ENCODE results near the gene DTYMK.

DTYMK gene

GRCh38 chr2:241645915-241646645, 40.5 kb downstream of the DTYMK start:
- no peak for DNase-seq

- DNase-seq = no peak
Measured at GRCh38 chr2:241645056-241645914, 41.3 kb downstream of the DTYMK start.

- DNase-seq = no peak
Measured at GRCh38 chr2:241641631-241642030, 45.0 kb downstream of the DTYMK start.

GRCh38 chr2:241640165-241640795, 46.3 kb downstream of the DTYMK start:
- DNase-seq = no peak

- DNase-seq = no peak
Measured at GRCh38 chr2:241639385-241639784, 47.2 kb downstream of the DTYMK start.

- DNase-seq = no peak
Measured at GRCh38 chr2:241638940-241639339, 47.7 kb downstream of the DTYMK start.

- DNase-seq = no peak
Measured at GRCh38 chr2:241637795-241638660, 48.6 kb downstream of the DTYMK start.

- DNase-seq = peak; percentile 68
Measured at GRCh38 chr2:241637018-241637794, 49.4 kb downstream of the DTYMK start, which contains the start of the genes ATG4B and THAP4. Gene ATG4B, plus strand, starts transcription at chr2:241637693. Its CDS starts 22 bp downstream, at chr2:241637715. Gene THAP4, minus strand, starts transcription at chr2:241637158. Its CDS starts 141 bp downstream, at chr2:241637017.

- DNase-seq = peak; percentile 30
Measured at GRCh38 chr2:241636182-241637017, 50.2 kb downstream of the DTYMK start.

- DNase-seq = no peak
Measured at GRCh38 chr2:241635756-241636155, 50.9 kb downstream of the DTYMK start.

GRCh38 chr2:241633561-241633960, 53.1 kb downstream of the DTYMK start:
- DNase-seq = no peak

- no peak for DNase-seq
Measured at GRCh38 chr2:241632478-241633325, 53.9 kb downstream of the DTYMK start.

GRCh38 chr2:241629762-241630435, 56.7 kb downstream of the DTYMK start:
- no peak for DNase-seq

GRCh38 chr2:241627675-241628074, 58.9 kb downstream of the DTYMK start:
- DNase-seq = no peak
